OCI-LY7 (cell line): ENCODE data around the gene KRTAP4-4. TPM values are rescaled to one million over a fixed set of nuclear protein-coding genes. Genes with fewer than 3 reads are reported as not detected.
"Not testable (repeated sequence)": the region's sequence is repeated elsewhere in the genome, so short reads cannot be mapped to it uniquely, and the experiment has no call there.

Source experiments
- BruUV-seq: library from RNA; stranded (reverse); fragments of 400-500 nt; replicated peaks from 2 replicates; lab custom pipeline; 2021; lab: Mats Ljungman, UMichigan
- CTCF ChIA-PET: fragments of 300-600 bp; sonication (Branson Sonifier 250); formaldehyde crosslinking; loops from one replicate; lab custom pipeline; 2022; ENCODE audit warnings: antibody characterized with exemption; ENCODE audit not compliant: unreplicated experiment; lab: Charles Lee
- POLR2A ChIA-PET: fragments of 300-600 bp; sonication (Branson Sonifier 250); formaldehyde crosslinking; loops from one replicate; lab custom pipeline; 2022; ENCODE audit warnings: antibody characterized with exemption; lab: Charles Lee
- DNase-seq: peaks from one replicate; pipeline ENCODE4 v3.0.0-alpha.2; 2015; ENCODE audit warnings: low spot score
- H2AFZ ChIP-seq: fragments of 200-600 bp; sonication (generic), shearing (Covaris generic); 2 replicates; pipeline ENCODE4 v1.6.1; 2014; ENCODE audit warnings: mild to moderate bottlenecking, antibody characterized with exemption, low read length, moderate library complexity
- H3K27ac ChIP-seq: fragments of 200-600 bp; sonication (generic); 2 replicates; pipeline ENCODE4 v1.5.1; 2014; ENCODE audit warnings: mixed run types, low read depth, mild to moderate bottlenecking, moderate library complexity, low read length, inconsistent platforms; ENCODE audit not compliant: poor library complexity, severe bottlenecking
- H3K36me3 ChIP-seq: fragments of 200-600 bp; sonication (generic); 2 replicates; pipeline ENCODE4 v1.6.1; 2014; ENCODE audit warnings: mild to moderate bottlenecking, antibody characterized with exemption, low read length, moderate library complexity, mixed read lengths; ENCODE audit not compliant: insufficient read depth
- H3K4me1 ChIP-seq: fragments of 200-600 bp; sonication (generic); 2 replicates; pipeline ENCODE4 v1.5.1; 2014; ENCODE audit warnings: mild to moderate bottlenecking, low read length; ENCODE audit not compliant: insufficient read depth, poor library complexity, severe bottlenecking
- H3K4me2 ChIP-seq: fragments of 200-600 bp; sonication (generic); 2 replicates; pipeline ENCODE4 v1.6.1; 2014; ENCODE audit warnings: mild to moderate bottlenecking, low read length
- H3K4me3 ChIP-seq: fragments of 200-600 bp; sonication (generic); 2 replicates; pipeline ENCODE4 v1.5.1; 2014; ENCODE audit warnings: mild to moderate bottlenecking, low read depth, low read length; ENCODE audit not compliant: poor library complexity, severe bottlenecking
- H3K79me2 ChIP-seq: fragments of 200-600 bp; sonication (generic); 2 replicates; pipeline ENCODE4 v1.6.1; 2016; ENCODE audit warnings: low read depth, mild to moderate bottlenecking, low read length, moderate library complexity, mixed read lengths; ENCODE audit not compliant: insufficient read depth
- H3K9me2 ChIP-seq: fragments of 200-600 bp; sonication (generic); 2 replicates; pipeline ENCODE4 v1.6.1; 2016; ENCODE audit warnings: mild to moderate bottlenecking, low read length, mixed read lengths; ENCODE audit not compliant: insufficient read depth
- H3K9me3 ChIP-seq: fragments of 200-600 bp; sonication (generic); 2 replicates; pipeline ENCODE4 v1.6.1; 2014; ENCODE audit warnings: mild to moderate bottlenecking, mixed run types, low read length, mixed read lengths
- H4K20me1 ChIP-seq: fragments of 200-600 bp; sonication (generic); 2 replicates; pipeline ENCODE4 v1.6.1; 2014; ENCODE audit warnings: mild to moderate bottlenecking, antibody characterized with exemption, low read length, moderate library complexity, mixed read lengths; ENCODE audit not compliant: insufficient read depth
- CTCF ChIP-seq: fragments of 200-600 bp; sonication (generic); conservative IDR thresholded peaks from 2 replicates; pipeline ENCODE4 v1.5.1; 2014; ENCODE audit warnings: mild to moderate bottlenecking, antibody characterized with exemption, low read length, moderate library complexity, mixed read lengths
- EZH2phosphoT487 ChIP-seq: fragments of 200-600 bp; sonication (generic); IDR thresholded peaks from 2 replicates; pipeline ENCODE4 v1.6.1; 2018; ENCODE audit warnings: low read depth, borderline replicate concordance, mild to moderate bottlenecking, mixed run types, antibody characterized with exemption, low read length, moderate library complexity, mixed read lengths
- intact Hi-C: fragments of 100-400 bp; cut with micrococcal nuclease; formaldehyde crosslinking; loops from one replicate; pipeline ENCODE4 v1.10.0; 2022; ENCODE audit not compliant: unreplicated experiment
- total RNA-seq, 2 experiments: library from RNA; depleted of rRNA in 1 of 2; stranded (reverse); fragments of >200 nt in 1 of 2; shearing (Covaris generic) in 1 of 2; gene quantifications; 2 replicates each; pipeline ENCODE4 v1.2.3, GENCODE V29; 2014 to 2022

Gene KRTAP4-4
- total RNA-seq, 2 experiments from 2014 or later, result not detected

GRCh38 chr17:41190328-41190727 lies 29.8 kb upstream of the KRTAP4-4 start:
- no peak overlapping the region for H3K27ac ChIP-seq
- H2AFZ ChIP-seq, result no peak overlapping the region
- H3K79me2 ChIP-seq, result no peaks in the 10 kb centered on the region
- intact Hi-C loops, result no loop called here
- no peak for TF ChIP-seq EZH2phosphoT487
- TF ChIP-seq CTCF, result no peak
- no peak for DNase-seq
- H3K9me2 ChIP-seq, result no peaks in the 10 kb centered on the region
- no TSS peak for BruUV-seq
- H3K4me1 ChIP-seq, result no peaks in the 10 kb centered on the region
- H3K9me3 ChIP-seq, result no peaks in the 10 kb centered on the region
- POLR2A ChIA-PET, result no interaction called here
- no peak overlapping the region for H3K4me2 ChIP-seq
- CTCF ChIA-PET, result no interaction called here
- H4K20me1 ChIP-seq, result no peaks in the 10 kb centered on the region
- H3K4me3 ChIP-seq, result no peak overlapping the region
- H3K36me3 ChIP-seq, result no peaks in the 10 kb centered on the region

GRCh38 chr17:41189837-41190318 lies 29.3 kb upstream of the KRTAP4-4 start, which contains the start of gene KRTAP9-1:
KRTAP9-1 (plus strand) TSS chr17:41189887; CDS start chr17:41189887, 0 bp downstream.
- CTCF ChIA-PET, result not testable (repeated sequence)

GRCh38 chr17:41186872-41187271 lies 26.3 kb upstream of the KRTAP4-4 start:
- ChIA-PET POLR2A (no interaction called here), CTCF (no interaction called here)
- H4K20me1 ChIP-seq, result no peaks in the 10 kb centered on the region
- no peak overlapping the region for H3K27ac ChIP-seq
- intact Hi-C loops, result no loop called here
- H3K4me2 ChIP-seq, result no peak overlapping the region
- TF ChIP-seq EZH2phosphoT487 (no peak), CTCF (no peak)
- H3K9me2 ChIP-seq, result no peaks in the 10 kb centered on the region
- H2AFZ ChIP-seq, result no peak overlapping the region
- H3K4me3 ChIP-seq, result no peak overlapping the region
- DNase-seq, result no peak
- H3K36me3 ChIP-seq, result no peaks in the 10 kb centered on the region
- BruUV-seq, result no TSS peak
- no peaks in the 10 kb centered on the region for H3K9me3 ChIP-seq
- no peaks in the 10 kb centered on the region for H3K79me2 ChIP-seq
- no peaks in the 10 kb centered on the region for H3K4me1 ChIP-seq

More at GRCh38 chr17:41189837-41190318, 29.3 kb upstream of the KRTAP4-4 start, which contains the start of gene KRTAP9-1:
- H3K27ac ChIP-seq, intact Hi-C loops, H3K4me3 ChIP-seq, BruUV-seq, H2AFZ ChIP-seq, H3K4me2 ChIP-seq, DNase-seq, H3K9me2 ChIP-seq, H4K20me1 ChIP-seq, H3K36me3 ChIP-seq, H3K9me3 ChIP-seq, POLR2A ChIA-PET, H3K4me1 ChIP-seq, H3K79me2 ChIP-seq: not testable (repeated sequence)
